Measurements from ENCODE around the gene GINS2. TPM values are rescaled to one million over a fixed set of nuclear protein-coding genes. Genes with fewer than 3 reads are reported as not detected.

The GINS2 gene
- total RNA-seq, 4 donors from 2014 or later: 1.8 to 2.5 (median 1.9) TPM; not detected in 1

GRCh38 chr16:85719605-85720301, 31.0 kb upstream of the GINS2 start:
- WGBS: 77% methylated on average over 11 of the region's 11 CpGs
- Histone ChIP-seq H3K9me3 (no peaks in the 10 kb centered on the region), H3K4me3 (no peak overlapping the region), H3K36me3 (no peaks in the 10 kb centered on the region), H3K27ac (no peak overlapping the region), H3K27me3 (no peaks in the 10 kb centered on the region), H3K4me1 (peaks cover 33% of the 10 kb centered on the region)
- TF ChIP-seq CTCF (IDR thresholded peaks at IDR 0.05) (no peak), EP300 (IDR thresholded peaks at IDR 0.05) (no peak), POLR2AphosphoS5 (IDR thresholded peaks at IDR 0.05) (no peak), POLR2A (IDR thresholded peaks at IDR 0.05) (no peak)
- no peak for DNase-seq (ENCODE audit: low spot score in 2 of 2)

GRCh38 chr16:85718682-85719081, 29.9 kb upstream of the GINS2 start:
- DNase-seq (ENCODE audit: low spot score in 2 of 2): no peak

GRCh38 chr16:85718153-85718477, 29.4 kb upstream of the GINS2 start:
- H3K4me3 ChIP-seq: no peak overlapping the region
- peaks cover 33% of the 10 kb centered on the region for H3K4me1 ChIP-seq
- 31% methylated on average over 6 of the region's 6 CpGs for WGBS
- TF ChIP-seq EP300 (IDR thresholded peaks at IDR 0.05) (no peak), CTCF (IDR thresholded peaks at IDR 0.05) (no peak), POLR2AphosphoS5 (IDR thresholded peaks at IDR 0.05) (no peak), POLR2A (IDR thresholded peaks at IDR 0.05) (no peak)
- DNase-seq (ENCODE audit: low spot score in 2 of 2): no peak
- no peaks in the 10 kb centered on the region for H3K27me3 ChIP-seq
- H3K36me3 ChIP-seq: no peaks in the 10 kb centered on the region
- H3K9me3 ChIP-seq: no peaks in the 10 kb centered on the region
- H3K27ac ChIP-seq: no peak overlapping the region

More at GRCh38 chr16:85718682-85719081, 29.9 kb upstream of the GINS2 start:
- Histone ChIP-seq H3K4me3 (no peak overlapping the region), H3K27me3 (no peaks in the 10 kb centered on the region), H3K36me3 (no peaks in the 10 kb centered on the region), H3K27ac (no peak overlapping the region), H3K9me3 (no peaks in the 10 kb centered on the region), H3K4me1 (peaks cover 33% of the 10 kb centered on the region)
- TF ChIP-seq POLR2AphosphoS5 (IDR thresholded peaks at IDR 0.05) (no peak), CTCF (IDR thresholded peaks at IDR 0.05) (peak in 1 of 2 donors; percentile 23)
- 62% methylated on average over 9 of the region's 11 CpGs for WGBS

- 33% methylated on average over 18 of the region's 21 CpGs for WGBS
- TF ChIP-seq CTCF (IDR thresholded peaks at IDR 0.05) (peak; percentile 38 to 67), POLR2AphosphoS5 (IDR thresholded peaks at IDR 0.05) (no peak), POLR2A (IDR thresholded peaks at IDR 0.05) (no peak), EP300 (IDR thresholded peaks at IDR 0.05) (no peak)
- DNase-seq (ENCODE audit: low spot score in 2 of 2): peak; percentile 72 to 89
- H3K27me3 ChIP-seq: no peaks in the 10 kb centered on the region
- H3K36me3 ChIP-seq: no peaks in the 10 kb centered on the region
- H3K27ac ChIP-seq: no peak overlapping the region
- H3K4me1 ChIP-seq: peaks cover 33% of the 10 kb centered on the region
- no peaks in the 10 kb centered on the region for H3K9me3 ChIP-seq
- H3K4me3 ChIP-seq: no peak overlapping the region
These were observed 28.8 kb upstream of the GINS2 start for GRCh38 chr16:85717393-85718152.

- Histone ChIP-seq H3K36me3 (no peaks in the 10 kb centered on the region), H3K4me3 (no peak overlapping the region), H3K27me3 (no peaks in the 10 kb centered on the region), H3K27ac (no peak overlapping the region), H3K4me1 (peaks cover 33% of the 10 kb centered on the region), H3K9me3 (no peaks in the 10 kb centered on the region)
- WGBS: 31% methylated on average over 3 of the region's 3 CpGs
- DNase-seq (ENCODE audit: low spot score in 2 of 2): no peak
- TF ChIP-seq EP300 (IDR thresholded peaks at IDR 0.05) (no peak), CTCF (IDR thresholded peaks at IDR 0.05) (no peak), POLR2AphosphoS5 (IDR thresholded peaks at IDR 0.05) (no peak), POLR2A (IDR thresholded peaks at IDR 0.05) (no peak)
These were observed 27.9 kb upstream of the GINS2 start for GRCh38 chr16:85716680-85717038.

All from suprapubic skin (tissue), 4 donors.